GM21786 (cell line): Measurements from ENCODE around the gene MAN2A1.
"Not testable (repeated sequence)": the region's sequence is repeated elsewhere in the genome, so short reads cannot be mapped to it uniquely, and the experiment has no call there.

Experiments
- ATAC-seq: cut with Tn5 transposase; IDR thresholded peaks from one replicate; pipeline ENCODE4 v1.9.1; 2021; ENCODE audit not compliant: unreplicated experiment

The MAN2A1 gene

GRCh38 chr5:109812698-109813097 is 123.0 kb downstream of the MAN2A1 start:
- ATAC-seq: no peak

GRCh38 chr5:109816732-109817131 is 127.0 kb downstream of the MAN2A1 start:
- ATAC-seq: no peak

- ATAC-seq: no peak
Measured at GRCh38 chr5:109819878-109820277, 130.2 kb downstream of the MAN2A1 start.

GRCh38 chr5:109823597-109823996 is 133.9 kb downstream of the MAN2A1 start:
- no peak for ATAC-seq

GRCh38 chr5:109825450-109825849 is 135.7 kb downstream of the MAN2A1 start:
- no peak for ATAC-seq

- no peak for ATAC-seq
Measured at GRCh38 chr5:109826426-109826825, 136.7 kb downstream of the MAN2A1 start.

GRCh38 chr5:109829331-109829730 is 139.6 kb downstream of the MAN2A1 start:
- ATAC-seq: no peak

- no peak for ATAC-seq
Measured at GRCh38 chr5:109830955-109831502, 141.3 kb downstream of the MAN2A1 start.

- not testable (repeated sequence) for ATAC-seq
Measured at GRCh38 chr5:109832207-109833188, 142.8 kb downstream of the MAN2A1 start.

GRCh38 chr5:109833946-109834345 is 144.2 kb downstream of the MAN2A1 start:
- ATAC-seq: no peak

- no peak for ATAC-seq
Measured at GRCh38 chr5:109836280-109836679, 146.6 kb downstream of the MAN2A1 start.

GRCh38 chr5:109837231-109837861 is 147.6 kb downstream of the MAN2A1 start:
- no peak for ATAC-seq

GRCh38 chr5:109838157-109838556 is 148.4 kb downstream of the MAN2A1 start:
- no peak for ATAC-seq

GRCh38 chr5:109844148-109844547 is 154.4 kb downstream of the MAN2A1 start:
- ATAC-seq: no peak

GRCh38 chr5:109844695-109845094 is 155.0 kb downstream of the MAN2A1 start:
- ATAC-seq: no peak

- ATAC-seq: no peak
Measured at GRCh38 chr5:109848130-109848529, 158.4 kb downstream of the MAN2A1 start.

- no peak for ATAC-seq
Measured at GRCh38 chr5:109849478-109850088, 159.9 kb downstream of the MAN2A1 start.

- no peak for ATAC-seq
Measured at GRCh38 chr5:109852371-109853155, 162.8 kb downstream of the MAN2A1 start.

- no peak for ATAC-seq
Measured at GRCh38 chr5:109853377-109853776, 163.7 kb downstream of the MAN2A1 start.

GRCh38 chr5:109855056-109855455 is 165.3 kb downstream of the MAN2A1 start:
- ATAC-seq: no peak
